Lower lobe of right lung (tissue), 2 donors: ENCODE results near the gene DALRD3. TPM values are rescaled to one million over a fixed set of nuclear protein-coding genes. Genes with fewer than 3 reads are reported as not detected.
A peak's percentile ranks its signal among the peaks of the same experiment; 100 is the strongest.

ENCODE experiments used
- ATAC-seq, 2 donors: fragments of 200-7000 bp; cut with Tn5 transposase; one replicate each; pipeline ENCODE4 v1.9.1; 2020 to 2022; ENCODE audit warnings: mild to moderate bottlenecking in 2 of 2, moderate library complexity in 2 of 2
- DNase-seq: peaks from one replicate; pipeline ENCODE4 v3.0.0-alpha.2; 2020
- H3K27ac ChIP-seq: fragments of 200-600 bp; one replicate; pipeline ENCODE4 v1.8.0; 2022
- H3K27me3 ChIP-seq: fragments of 200-600 bp; one replicate; pipeline ENCODE4 v1.8.0; 2022; ENCODE audit warnings: low read depth
- H3K36me3 ChIP-seq: fragments of 200-600 bp; one replicate; pipeline ENCODE4 v1.8.0; 2022; ENCODE audit warnings: mild to moderate bottlenecking
- H3K4me1 ChIP-seq: fragments of 200-600 bp; one replicate; pipeline ENCODE4 v1.8.0; 2022
- H3K4me3 ChIP-seq: fragments of 200-600 bp; one replicate; pipeline ENCODE4 v1.8.0; 2022; ENCODE audit warnings: mild to moderate bottlenecking
- H3K9me3 ChIP-seq: fragments of 200-600 bp; one replicate; pipeline ENCODE4 v1.8.0; 2022
- intact Hi-C: fragments of 100-400 bp; cut with DNase I; formaldehyde crosslinking; loops from one replicate; pipeline ENCODE4 v1.11.0; 2022
- long read RNA-seq: library from polyadenylated mRNA; unstranded; transcript quantifications from one replicate; pipeline ENCODE4 v2.0.0, GENCODE V29; 2021
- total RNA-seq: library from RNA; stranded (reverse); fragmentation: NEBNext Ultra II Directional; extraction: Animal tissue kit (Norgen Biotek cat#: 25700); gene quantifications from one replicate; pipeline ENCODE4 v1.2.1, GENCODE V29; 2021
- TF ChIP-seq, protein P1 (sequence below): fragments of 200-600 bp; IDR thresholded peaks from one replicate; pipeline ENCODE4 v1.8.0; 2022; ENCODE audit warnings: antibody characterized with exemption, mild to moderate bottlenecking
- donor health status: DM: no; HTN: yes; CAD: no; lungs with severe emphysema.

Gene DALRD3, protein sequence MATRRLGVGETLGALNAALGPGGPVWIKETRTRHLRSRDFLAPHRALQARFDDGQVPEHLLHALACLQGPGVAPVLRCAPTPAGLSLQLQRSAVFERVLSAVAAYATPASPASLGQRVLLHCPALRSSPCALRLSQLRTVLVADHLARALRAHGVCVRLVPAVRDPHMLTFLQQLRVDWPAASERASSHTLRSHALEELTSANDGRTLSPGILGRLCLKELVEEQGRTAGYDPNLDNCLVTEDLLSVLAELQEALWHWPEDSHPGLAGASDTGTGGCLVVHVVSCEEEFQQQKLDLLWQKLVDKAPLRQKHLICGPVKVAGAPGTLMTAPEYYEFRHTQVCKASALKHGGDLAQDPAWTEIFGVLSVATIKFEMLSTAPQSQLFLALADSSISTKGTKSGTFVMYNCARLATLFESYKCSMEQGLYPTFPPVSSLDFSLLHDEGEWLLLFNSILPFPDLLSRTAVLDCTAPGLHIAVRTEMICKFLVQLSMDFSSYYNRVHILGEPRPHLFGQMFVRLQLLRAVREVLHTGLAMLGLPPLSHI
- 28.1 TPM for total RNA-seq
- long read RNA-seq, transcript DALRD3-206 (12 exons, 1,706 nt): minor isoform, 9 of 50 reads
- long read RNA-seq, transcript DALRD3-202 (12 exons, 1,739 nt): major isoform, 13 of 50 reads
- long read RNA-seq, partial matches to known transcripts: 9 of 50 reads
- long read RNA-seq, other reads (novel, unspliced or antisense): 18 of 50 reads

DNA sequence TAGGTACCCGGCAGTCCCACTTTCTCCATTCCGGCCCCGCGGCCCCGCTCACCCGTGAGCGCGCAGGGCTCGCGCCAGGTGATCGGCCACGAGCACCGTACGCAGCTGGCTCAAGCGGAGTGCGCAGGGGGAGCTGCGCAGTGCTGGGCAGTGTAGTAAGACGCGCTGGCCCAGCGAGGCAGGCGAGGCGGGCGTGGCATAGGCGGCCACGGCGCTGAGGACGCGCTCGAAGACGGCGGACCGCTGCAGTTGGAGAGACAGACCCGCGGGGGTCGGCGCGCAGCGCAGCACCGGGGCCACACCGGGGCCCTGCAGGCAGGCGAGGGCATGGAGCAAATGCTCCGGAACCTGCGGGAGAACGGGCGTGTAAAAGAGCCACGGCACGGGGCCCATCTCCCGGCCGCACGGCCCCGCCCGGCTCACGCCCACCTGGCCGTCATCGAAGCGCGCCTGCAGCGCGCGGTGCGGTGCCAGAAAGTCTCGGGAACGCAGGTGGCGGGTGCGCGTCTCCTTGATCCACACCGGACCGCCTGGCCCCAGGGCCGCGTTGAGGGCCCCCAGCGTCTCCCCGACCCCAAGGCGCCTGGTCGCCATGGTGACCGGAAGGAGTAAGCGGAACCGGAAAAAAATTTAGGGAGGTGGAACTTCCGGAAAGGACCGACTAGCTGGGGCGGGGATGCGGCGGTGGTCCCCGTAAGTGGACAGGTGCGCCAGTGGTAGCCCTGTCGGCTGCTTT lies at the start of gene DALRD3:
DALRD3 (minus strand) TSS at position 610 of the 736 bp plus-strand sequence; CDS start at position 594, 16 bp downstream.
- Histone ChIP-seq H3K36me3 (peaks cover 40% of the 10 kb centered on the region), H3K9me3 (no peaks in the 10 kb centered on the region), H3K27me3 (no peaks in the 10 kb centered on the region), H3K4me3 (peak within 1 kb of the TSS; percentile 98), H3K4me1 (peaks cover 41% of the 10 kb centered on the region), H3K27ac (peak within 1 kb of the TSS; percentile 88)
- intact Hi-C loops: no loop called here
- TF ChIP-seq, protein P1, sequence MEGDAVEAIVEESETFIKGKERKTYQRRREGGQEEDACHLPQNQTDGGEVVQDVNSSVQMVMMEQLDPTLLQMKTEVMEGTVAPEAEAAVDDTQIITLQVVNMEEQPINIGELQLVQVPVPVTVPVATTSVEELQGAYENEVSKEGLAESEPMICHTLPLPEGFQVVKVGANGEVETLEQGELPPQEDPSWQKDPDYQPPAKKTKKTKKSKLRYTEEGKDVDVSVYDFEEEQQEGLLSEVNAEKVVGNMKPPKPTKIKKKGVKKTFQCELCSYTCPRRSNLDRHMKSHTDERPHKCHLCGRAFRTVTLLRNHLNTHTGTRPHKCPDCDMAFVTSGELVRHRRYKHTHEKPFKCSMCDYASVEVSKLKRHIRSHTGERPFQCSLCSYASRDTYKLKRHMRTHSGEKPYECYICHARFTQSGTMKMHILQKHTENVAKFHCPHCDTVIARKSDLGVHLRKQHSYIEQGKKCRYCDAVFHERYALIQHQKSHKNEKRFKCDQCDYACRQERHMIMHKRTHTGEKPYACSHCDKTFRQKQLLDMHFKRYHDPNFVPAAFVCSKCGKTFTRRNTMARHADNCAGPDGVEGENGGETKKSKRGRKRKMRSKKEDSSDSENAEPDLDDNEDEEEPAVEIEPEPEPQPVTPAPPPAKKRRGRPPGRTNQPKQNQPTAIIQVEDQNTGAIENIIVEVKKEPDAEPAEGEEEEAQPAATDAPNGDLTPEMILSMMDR: no peak
- DNase-seq (peak; percentile 79), ATAC-seq (peak; percentile 25 to 30)

DNA sequence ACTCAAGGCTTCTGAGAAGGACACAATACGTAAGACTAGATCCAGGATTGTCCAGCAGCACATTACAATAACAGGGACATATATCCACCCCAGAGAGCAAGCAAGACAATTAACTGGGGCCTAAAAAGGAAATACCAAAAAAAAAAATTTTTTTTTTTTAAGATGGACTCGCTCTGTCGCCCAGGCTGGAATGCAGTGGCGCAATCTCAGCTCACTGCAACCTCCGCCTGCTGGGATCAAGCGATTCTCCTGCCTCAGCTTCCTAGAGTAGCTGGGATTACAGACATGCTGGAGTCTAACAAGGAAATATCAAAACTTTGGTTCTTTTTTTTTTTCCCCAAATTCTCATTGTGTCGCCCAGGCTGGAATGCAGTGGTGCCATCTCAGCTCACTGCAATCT lies 39.6 kb upstream of the DALRD3 start:
- TF ChIP-seq, protein P1: no peak
- intact Hi-C loops: no loop called here
- Histone ChIP-seq H3K27ac (no peak overlapping the region), H3K27me3 (no peaks in the 10 kb centered on the region), H3K4me1 (no peaks in the 10 kb centered on the region), H3K36me3 (peaks cover 93% of the 10 kb centered on the region), H3K4me3 (no peak overlapping the region), H3K9me3 (no peaks in the 10 kb centered on the region)
- ATAC-seq (no peak), DNase-seq (no peak)

DNA sequence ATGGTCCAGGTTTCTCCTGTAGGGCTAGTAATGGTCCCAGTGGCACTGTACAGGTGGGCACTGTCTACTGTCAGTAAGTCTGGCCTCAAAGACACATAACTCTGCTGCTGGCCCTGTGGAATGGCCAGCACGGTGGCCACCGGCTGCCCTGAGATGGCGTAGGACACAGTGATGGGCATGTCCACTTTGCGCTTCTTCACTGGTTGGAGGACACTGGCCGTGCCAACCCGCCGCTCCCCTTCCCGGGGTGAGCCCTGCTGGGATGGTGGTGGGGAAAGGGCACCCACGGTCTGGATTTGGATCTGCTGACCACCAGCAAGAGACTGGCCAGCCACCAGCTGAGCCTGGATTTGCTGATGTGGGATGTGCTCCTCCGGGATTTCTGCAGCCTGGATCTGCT lies 38.9 kb upstream of the DALRD3 start:
- Histone ChIP-seq H3K36me3 (peaks cover 95% of the 10 kb centered on the region), H3K27me3 (no peaks in the 10 kb centered on the region), H3K4me3 (no peak overlapping the region), H3K27ac (no peak overlapping the region), H3K9me3 (no peaks in the 10 kb centered on the region), H3K4me1 (no peaks in the 10 kb centered on the region)
- intact Hi-C loops: no loop called here
- DNase-seq: no peak
- ATAC-seq: peak in 1 of 2 donors; percentile 23
- TF ChIP-seq, protein P1: no peak

DNA sequence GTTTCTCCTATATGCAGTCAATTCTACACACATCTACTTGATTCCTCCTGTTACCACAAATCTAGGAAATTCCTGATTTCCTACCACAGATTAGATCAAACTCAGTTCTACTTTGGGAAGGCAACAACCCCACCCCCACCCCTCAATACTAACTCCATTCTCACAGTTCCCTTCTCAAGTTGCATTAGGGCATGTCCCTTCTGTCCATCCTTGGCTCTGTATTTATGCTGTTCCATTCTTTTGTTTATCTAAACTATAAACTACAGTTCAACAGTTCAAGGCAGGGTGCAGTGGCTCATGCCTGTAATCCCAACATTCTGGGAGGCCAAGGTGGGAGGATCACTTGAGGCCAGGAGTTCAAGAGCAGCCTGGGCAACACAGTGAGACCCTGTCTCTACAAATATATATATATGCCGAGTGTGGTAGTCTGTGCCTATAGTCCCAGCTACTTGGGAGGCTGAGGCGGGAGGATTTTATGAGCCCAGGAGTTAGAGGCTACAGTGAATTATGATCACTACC lies 36.0 kb upstream of the DALRD3 start:
- DNase-seq: no peak
- intact Hi-C loops: no loop called here
- Histone ChIP-seq H3K4me1 (no peaks in the 10 kb centered on the region), H3K36me3 (peaks cover 88% of the 10 kb centered on the region), H3K27ac (no peak overlapping the region), H3K9me3 (no peaks in the 10 kb centered on the region), H3K4me3 (no peak overlapping the region), H3K27me3 (no peaks in the 10 kb centered on the region)
- TF ChIP-seq, protein P1: no peak
- ATAC-seq: no peak

DNA sequence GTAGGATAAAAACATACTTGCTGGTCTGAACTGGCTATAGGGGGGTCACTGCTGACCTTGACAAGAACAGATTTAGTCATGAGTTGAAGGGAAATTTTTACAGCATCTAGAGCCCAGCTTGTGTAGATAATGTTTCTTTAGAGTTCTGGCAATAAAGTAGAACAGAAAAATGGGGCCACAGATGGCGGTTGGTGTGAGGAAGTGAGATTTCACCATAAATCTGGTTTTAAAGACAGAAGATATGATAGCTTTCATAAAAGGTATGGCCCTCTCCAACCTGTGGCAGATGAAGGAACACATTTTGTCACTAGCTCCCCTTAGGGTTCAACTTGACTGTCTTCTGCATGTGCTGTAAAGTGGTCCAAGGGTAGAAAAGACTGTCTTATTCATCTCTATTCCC lies 35.2 kb upstream of the DALRD3 start:
- DNase-seq (no peak), ATAC-seq (no peak)
- no peaks in the 10 kb centered on the region for H3K9me3 ChIP-seq
- no peak overlapping the region for H3K27ac ChIP-seq
- no peak overlapping the region for H3K4me3 ChIP-seq
- intact Hi-C loops: no loop called here
- no peaks in the 10 kb centered on the region for H3K4me1 ChIP-seq
- TF ChIP-seq, protein P1: no peak
- H3K36me3 ChIP-seq: peaks cover 84% of the 10 kb centered on the region
- no peaks in the 10 kb centered on the region for H3K27me3 ChIP-seq
